GM12872 (cell line): ENCODE results near the gene CACNB2.

ENCODE experiments used
- TF ChIP-seq, protein P1 (sequence below): IDR thresholded peaks from 3 replicates; pipeline ENCODE4 v1.5.1; 2011; ENCODE audit warnings: low read depth, mild to moderate bottlenecking, low read length, moderate library complexity; ENCODE audit not compliant: insufficient read depth

Gene CACNB2

DNA sequence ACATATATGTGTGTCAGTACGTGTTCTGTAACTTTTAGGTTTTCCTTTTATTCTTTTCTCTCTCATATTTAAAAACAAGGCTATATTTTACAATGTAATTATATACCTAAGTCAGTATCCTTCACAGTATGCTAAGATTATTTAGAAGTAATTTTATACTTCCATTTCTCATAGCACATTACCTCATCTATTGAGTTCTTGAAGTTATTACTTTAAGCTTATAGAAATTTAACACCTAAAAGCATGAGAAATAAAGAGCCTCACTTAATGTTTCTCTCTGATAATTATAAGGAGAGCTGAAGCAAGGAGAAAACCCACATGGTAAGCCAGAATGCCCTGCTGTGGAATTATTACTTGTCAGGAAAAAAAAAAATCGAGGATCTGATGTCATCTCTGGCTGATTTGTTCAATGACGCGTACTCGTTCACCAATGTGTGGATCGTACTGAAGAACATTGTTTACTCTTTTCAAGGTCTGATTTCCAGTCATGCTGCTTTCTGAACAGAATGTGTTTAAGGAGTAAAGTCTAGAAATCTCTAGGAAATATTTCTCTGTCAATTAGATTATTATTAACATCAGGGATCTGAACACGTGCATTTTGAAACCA, 21.9 kb downstream of the CACNB2 start:
- TF ChIP-seq, protein P1, sequence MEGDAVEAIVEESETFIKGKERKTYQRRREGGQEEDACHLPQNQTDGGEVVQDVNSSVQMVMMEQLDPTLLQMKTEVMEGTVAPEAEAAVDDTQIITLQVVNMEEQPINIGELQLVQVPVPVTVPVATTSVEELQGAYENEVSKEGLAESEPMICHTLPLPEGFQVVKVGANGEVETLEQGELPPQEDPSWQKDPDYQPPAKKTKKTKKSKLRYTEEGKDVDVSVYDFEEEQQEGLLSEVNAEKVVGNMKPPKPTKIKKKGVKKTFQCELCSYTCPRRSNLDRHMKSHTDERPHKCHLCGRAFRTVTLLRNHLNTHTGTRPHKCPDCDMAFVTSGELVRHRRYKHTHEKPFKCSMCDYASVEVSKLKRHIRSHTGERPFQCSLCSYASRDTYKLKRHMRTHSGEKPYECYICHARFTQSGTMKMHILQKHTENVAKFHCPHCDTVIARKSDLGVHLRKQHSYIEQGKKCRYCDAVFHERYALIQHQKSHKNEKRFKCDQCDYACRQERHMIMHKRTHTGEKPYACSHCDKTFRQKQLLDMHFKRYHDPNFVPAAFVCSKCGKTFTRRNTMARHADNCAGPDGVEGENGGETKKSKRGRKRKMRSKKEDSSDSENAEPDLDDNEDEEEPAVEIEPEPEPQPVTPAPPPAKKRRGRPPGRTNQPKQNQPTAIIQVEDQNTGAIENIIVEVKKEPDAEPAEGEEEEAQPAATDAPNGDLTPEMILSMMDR: no peak

DNA sequence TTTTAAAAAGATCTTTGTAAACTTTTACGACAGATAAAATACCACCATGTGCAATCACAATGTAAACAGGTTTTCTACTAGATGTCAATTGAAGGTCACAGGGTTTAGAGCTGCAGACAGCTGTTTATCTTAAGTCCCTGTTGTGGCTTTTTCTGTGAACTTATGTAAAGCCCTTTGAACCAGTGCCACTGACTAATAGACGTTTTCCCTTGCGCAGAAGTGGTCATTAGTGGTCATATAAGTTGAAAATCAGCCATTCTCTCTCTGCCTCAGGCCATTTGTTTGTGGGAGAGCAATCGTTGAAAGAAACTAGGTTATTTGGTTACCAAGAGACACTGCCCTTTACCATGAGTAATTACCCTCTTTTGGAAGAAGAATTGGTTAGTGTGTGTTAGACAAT, 23.9 kb downstream of the CACNB2 start:
- TF ChIP-seq, protein P1: no peak

DNA sequence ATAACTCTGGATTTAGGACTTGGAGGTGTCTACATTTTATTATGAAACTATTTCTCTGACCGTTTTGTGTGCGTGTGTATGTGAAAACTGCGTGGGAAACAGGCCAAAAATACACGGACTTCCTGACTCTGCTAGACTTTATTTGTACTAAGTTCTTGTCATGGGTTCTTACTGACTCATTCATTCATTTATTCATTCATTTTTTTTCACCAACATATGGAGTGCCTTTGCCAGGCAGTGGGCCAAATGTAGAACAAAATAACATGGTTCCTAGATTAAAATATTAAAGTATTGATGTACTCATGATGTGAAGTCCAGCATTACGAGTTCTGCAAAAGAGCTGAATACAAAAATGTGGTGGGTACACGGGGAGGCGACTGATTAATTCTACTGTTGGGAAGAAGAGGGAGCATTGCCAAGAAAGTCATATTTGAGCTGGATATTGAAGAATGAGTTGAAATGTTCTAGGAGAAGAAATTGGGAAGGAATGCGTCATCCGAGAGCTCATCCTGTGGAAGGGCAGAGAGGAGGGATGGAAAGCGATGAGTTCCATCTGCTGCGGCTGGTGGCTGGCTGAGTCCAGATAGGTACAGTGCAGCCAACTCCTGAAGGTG, 24.6 kb downstream of the CACNB2 start:
- TF ChIP-seq, protein P1: no peak

DNA sequence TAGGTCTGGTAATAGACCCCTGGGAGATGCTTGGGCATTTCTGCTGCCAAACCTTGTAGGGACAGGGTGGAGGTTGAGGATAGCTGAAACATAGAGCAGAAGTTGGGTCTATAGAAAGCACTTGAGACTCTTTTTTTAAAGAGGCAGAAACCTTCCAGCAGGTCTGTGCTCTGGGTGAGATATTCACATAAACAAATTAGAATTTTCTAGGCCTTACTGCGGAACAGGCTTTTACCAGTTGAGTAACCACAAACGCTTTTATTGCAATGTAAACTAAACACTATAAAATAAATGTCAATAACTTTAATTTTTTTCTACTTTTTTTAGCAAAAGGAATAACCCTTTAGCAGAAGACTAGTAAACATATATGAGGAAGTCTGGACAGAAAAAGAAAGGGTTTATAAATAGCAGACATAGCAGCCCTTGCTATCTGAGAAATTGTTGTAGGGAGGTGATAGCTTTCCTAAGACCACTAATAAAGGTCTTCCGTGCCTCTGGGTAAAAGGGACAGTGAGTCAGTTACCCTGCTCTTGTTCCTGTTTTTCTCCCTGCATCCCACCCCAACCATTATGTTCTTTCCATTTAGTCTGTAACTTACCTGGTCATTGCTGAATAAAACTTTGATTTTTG, 38.7 kb downstream of the CACNB2 start:
- TF ChIP-seq, protein P1: no peak

DNA sequence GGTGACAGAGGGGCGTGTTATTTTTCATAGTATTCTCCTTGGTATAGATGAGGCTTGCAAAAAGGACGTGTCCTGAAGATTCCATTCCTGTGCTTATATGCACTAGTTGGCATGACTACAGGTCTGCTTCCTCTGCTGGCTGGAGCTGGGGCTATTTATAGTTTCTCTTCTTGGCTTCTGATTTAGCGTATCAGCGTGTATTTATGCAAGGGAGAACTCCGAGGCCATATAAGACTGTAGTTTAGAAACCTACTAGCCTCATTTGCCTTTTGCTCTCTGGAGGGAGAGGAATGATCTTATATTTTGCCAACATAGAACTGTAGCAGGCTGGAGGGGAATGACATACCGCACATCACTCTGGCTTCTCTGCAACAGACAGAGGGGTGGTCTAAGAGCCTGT, 39.7 kb downstream of the CACNB2 start:
- TF ChIP-seq, protein P1: no peak

DNA sequence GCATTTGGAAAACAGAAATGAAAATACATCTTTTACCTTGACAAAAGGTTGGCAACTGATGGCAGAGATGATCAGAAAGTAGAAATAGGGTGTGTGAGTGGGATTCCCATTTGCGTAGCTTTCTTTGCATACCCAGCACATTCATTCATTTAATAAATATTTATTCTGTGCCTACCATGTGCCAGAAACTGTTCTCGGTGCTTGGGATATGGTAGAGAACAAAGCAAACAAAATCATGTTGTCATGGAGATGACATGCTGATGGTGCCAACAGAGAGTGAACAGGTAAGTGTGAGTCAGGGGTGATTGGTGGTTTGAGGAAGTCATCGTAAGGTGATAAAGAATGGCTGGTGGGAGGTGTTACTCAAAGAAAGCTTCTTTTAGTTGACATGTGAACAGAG, 45.4 kb downstream of the CACNB2 start:
- TF ChIP-seq, protein P1: no peak

DNA sequence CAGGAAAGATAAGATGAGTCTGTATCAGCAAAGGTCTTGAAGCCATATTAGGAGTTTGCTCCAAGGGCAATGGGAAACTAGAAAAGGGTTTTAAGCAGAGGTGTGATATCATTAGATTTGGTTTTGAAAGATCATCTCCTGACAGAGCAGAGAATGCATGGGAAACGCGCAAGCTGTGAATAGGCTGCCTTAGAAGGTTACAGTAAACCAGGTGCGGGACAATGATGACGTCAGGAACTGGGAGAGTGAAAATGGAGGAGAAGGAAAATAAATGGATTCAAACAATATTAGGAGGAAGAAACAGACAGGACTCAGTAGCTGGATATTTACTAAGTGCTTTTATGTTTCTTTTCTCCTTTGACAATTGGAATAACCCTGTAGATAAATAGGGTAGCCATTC, 50.6 kb downstream of the CACNB2 start:
- TF ChIP-seq, protein P1: no peak
